Activated naive CD8-positive, alpha-beta T cell treated with anti-CD3 and anti-CD28 coated beads, Interleukin-2, amount 10 ng/mL, durations not matched to agents 7 days and 5 days (primary cell): ENCODE results near the gene TSPAN7. TPM values are rescaled to one million over a fixed set of nuclear protein-coding genes. Genes with fewer than 3 reads are reported as not detected.

Experiments
- ATAC-seq: fragments of 150-1000 bp; cut with Tn5 transposase; one replicate; pipeline ENCODE4 v1.10.0; 2021; ENCODE audit warnings: low read depth, moderate library complexity
- POLR2A ChIA-PET: fragments of 350-600 bp; sonication (Branson Sonifier 250); formaldehyde crosslinking; loops from one replicate; lab custom pipeline; 2021; ENCODE audit warnings: antibody characterized with exemption; lab: Charles Lee
- DNase-seq: peaks from one replicate; pipeline ENCODE4 v3.0.0; 2021
- H3K27ac Mint-ChIP-seq: one replicate; pipeline ENCODE4 v1.8.0; 2022; ENCODE audit warnings: mild to moderate bottlenecking, mixed read lengths
- H3K27me3 Mint-ChIP-seq: one replicate; pipeline ENCODE4 v1.8.0; 2022; ENCODE audit warnings: mild to moderate bottlenecking, moderate library complexity, mixed read lengths
- H3K36me3 Mint-ChIP-seq: one replicate; pipeline ENCODE4 v1.8.0; 2021; ENCODE audit warnings: mild to moderate bottlenecking, mixed read lengths
- H3K4me1 Mint-ChIP-seq: one replicate; pipeline ENCODE4 v1.8.0; 2021; ENCODE audit warnings: mixed read lengths
- H3K4me3 Mint-ChIP-seq: one replicate; pipeline ENCODE4 v1.8.0; 2022; ENCODE audit warnings: mild to moderate bottlenecking, moderate library complexity, mixed read lengths
- H3K9me3 Mint-ChIP-seq: one replicate; pipeline ENCODE4 v1.8.0; 2021; ENCODE audit warnings: mixed read lengths
- total RNA-seq, 2 experiments: library from RNA; stranded (reverse); gene quantifications; one replicate each; pipeline ENCODE4 v1.2.3, GENCODE V29; 2021

TSPAN7 gene
- total RNA-seq, 2 experiments from 2014 or later = not detected

DNA sequence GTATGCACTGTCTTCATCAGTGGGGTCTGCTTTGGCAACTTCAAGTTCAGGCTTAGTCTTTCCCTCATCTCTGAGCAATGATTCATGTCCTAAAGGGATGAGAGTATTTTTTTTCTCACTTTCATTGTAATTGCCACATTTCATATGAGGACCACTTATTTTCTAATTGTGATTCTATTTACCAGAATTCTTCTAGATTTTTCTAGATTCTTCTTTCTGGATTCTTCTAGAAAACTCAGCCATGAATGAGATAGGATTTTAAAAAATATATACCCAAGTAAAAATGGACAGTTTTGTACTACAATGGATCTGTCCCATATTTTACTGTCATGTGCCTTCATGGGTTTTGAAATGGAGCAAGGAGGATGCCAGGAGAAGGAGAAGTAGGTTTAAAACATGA lies 78.4 kb downstream of the TSPAN7 start:
- ATAC-seq = no peak
- Mint-ChIP-seq H3K4me3 (no peak overlapping the region), H3K27ac (no peak overlapping the region), H3K9me3 (no peaks in the 10 kb centered on the region), H3K27me3 (peaks cover 3% of the 10 kb centered on the region), H3K4me1 (peaks cover 6% of the 10 kb centered on the region), H3K36me3 (peaks cover 2% of the 10 kb centered on the region)
- POLR2A ChIA-PET = no interaction called here
- no peak for DNase-seq

DNA sequence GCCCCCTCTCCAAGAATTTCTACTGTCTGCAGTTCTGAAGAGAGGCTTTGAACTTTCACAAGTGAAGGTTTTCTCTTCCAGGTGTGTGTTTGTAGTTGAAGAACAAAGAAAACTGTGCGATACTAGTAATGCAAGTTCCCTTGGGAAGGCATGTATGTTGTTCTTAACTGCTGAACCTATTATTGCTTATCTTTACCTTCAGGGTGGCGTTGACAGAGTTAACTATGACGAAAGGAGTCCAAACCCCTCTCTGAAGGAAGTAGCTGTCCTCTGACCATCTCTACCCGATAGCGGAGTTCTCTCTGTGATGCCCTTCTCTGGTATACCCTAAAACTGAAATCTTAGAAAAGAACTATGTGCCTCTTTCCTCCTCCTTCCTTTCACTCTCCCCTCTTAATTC lies 79.9 kb downstream of the TSPAN7 start:
- no peak for ATAC-seq

DNA sequence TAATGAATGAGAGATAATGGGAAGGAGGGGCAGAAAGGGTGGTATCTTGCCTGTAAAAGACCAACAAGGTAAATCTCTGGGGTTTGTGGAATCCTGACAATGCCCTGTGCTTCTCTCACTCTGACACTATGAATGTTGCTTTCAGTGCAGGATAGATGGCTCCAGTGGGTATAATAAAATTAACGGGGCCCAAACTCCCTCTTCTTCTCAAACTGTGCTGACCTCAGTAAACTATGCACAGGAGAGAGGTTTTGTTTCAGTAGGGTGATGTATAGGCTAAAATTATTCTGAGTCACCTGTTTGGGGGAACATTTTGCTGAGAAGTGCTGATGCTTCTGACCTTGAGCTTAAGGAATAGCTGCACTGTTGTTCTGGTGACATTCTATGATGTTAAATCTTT lies 82.6 kb downstream of the TSPAN7 start:
- no peak for DNase-seq
- POLR2A ChIA-PET = no interaction called here
- no peak overlapping the region for H3K27ac Mint-ChIP-seq
- no peak for ATAC-seq
- H3K4me1 Mint-ChIP-seq = peaks cover 3% of the 10 kb centered on the region
- H3K9me3 Mint-ChIP-seq = no peaks in the 10 kb centered on the region
- no peaks in the 10 kb centered on the region for H3K36me3 Mint-ChIP-seq
- H3K27me3 Mint-ChIP-seq = peaks cover 5% of the 10 kb centered on the region
- H3K4me3 Mint-ChIP-seq = no peak overlapping the region

More for the DNA sequence above, 79.9 kb downstream of the TSPAN7 start:
- Mint-ChIP-seq H3K27me3 (peaks cover 5% of the 10 kb centered on the region), H3K36me3 (no peaks in the 10 kb centered on the region), H3K4me1 (peaks cover 2% of the 10 kb centered on the region), H3K4me3 (no peak overlapping the region), H3K9me3 (no peaks in the 10 kb centered on the region), H3K27ac (no peak overlapping the region)
- no peak for DNase-seq
- POLR2A ChIA-PET = no interaction called here

DNA sequence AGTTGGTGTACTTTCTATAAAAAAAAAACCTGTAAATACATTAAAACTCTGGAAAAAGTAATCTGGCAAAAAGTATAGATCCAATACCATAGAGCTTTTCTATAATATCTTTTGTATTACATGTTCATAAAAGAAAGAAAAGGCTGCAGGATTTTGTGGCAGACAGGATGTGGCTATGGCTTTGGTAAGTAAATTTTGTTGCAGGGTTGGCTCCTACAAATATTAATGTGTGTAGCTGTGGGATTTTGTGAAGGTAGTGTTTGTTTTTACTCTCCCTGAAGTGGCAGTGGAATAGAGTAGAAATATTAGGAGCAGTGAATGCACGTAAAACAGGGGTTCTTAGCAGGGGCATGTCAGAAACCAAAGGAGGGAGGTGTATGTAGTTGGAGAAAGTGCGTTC lies 84.8 kb downstream of the TSPAN7 start:
- Mint-ChIP-seq H3K9me3 (no peaks in the 10 kb centered on the region), H3K27ac (no peak overlapping the region)
- POLR2A ChIA-PET = no interaction called here

DNA sequence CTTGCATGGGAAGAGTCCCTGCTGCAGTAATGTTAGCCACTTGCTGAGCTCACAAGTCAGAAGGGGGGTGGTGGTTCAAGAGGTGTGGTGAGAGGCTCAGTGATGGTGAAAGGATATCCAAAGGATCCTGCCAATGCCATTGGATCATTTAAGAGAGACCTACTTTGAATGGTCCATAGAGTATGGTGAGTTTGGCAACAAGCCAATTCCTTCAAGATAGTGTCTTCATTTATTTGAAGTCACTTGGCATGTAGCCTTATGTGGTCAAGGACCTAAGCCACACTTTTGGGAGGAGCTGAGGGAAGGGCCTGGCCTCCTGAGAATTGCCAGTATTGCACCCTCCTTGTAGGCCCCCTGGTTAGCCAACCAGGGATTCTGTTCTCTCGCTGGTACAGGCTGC lies 87.9 kb downstream of the TSPAN7 start:
- Mint-ChIP-seq H3K27ac (no peak overlapping the region), H3K36me3 (no peaks in the 10 kb centered on the region), H3K9me3 (no peaks in the 10 kb centered on the region), H3K27me3 (peaks cover 2% of the 10 kb centered on the region), H3K4me3 (no peak overlapping the region), H3K4me1 (peaks cover 3% of the 10 kb centered on the region)
- DNase-seq (no peak), ATAC-seq (no peak)
- POLR2A ChIA-PET = no interaction called here

More for the DNA sequence above, 84.8 kb downstream of the TSPAN7 start:
- H3K4me3 Mint-ChIP-seq = no peak overlapping the region
- ATAC-seq (no peak), DNase-seq (no peak)
- peaks cover 3% of the 10 kb centered on the region for H3K4me1 Mint-ChIP-seq
- H3K27me3 Mint-ChIP-seq = peaks cover 5% of the 10 kb centered on the region
- no peaks in the 10 kb centered on the region for H3K36me3 Mint-ChIP-seq

DNA sequence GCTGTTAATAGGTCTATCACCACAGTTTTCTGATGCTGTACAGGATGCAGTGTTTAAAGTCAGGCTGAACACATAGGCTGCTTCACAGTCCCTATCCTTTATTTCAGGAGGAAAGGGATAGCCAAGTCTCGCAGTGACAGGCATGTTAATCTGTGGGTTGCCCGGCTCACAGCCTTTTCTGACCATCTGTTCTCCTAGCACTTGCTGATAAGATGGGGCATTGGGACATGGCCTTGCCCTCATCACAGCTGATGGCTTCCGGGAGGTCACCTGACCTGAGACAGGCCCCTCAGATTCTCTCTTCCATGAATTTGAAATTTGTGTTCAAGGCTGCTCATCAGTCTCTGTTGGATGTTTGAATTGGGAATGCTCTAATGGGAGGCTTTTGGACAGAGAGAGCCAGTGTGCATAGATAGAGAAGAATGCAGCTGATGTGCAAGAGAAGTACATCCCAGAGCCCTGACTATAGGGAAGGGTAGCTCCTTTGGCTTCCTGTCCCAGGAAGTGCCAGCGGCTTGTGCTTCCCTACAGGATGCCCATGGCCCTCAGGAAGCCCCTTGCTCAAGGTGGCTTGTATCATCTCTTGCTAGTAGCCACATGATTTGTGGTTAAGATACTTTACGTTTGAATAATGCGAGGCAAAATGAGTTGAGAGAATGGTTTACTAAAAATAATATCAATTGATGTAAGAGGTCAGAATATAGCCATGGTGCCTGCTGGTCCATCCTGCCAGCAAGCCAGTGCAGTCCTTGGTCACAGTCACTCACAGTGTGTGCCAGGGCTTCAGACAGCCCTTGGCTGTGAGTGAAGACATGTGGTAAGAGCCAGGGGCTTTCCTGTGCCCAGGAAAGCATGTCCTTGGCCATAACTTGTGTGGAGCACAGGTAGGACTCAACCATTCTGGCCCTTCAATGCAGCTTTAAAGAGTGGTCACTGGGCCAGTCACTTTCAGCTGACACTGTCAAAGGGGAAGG lies 88.6 kb downstream of the TSPAN7 start:
- POLR2A ChIA-PET = no interaction called here
- Mint-ChIP-seq H3K36me3 (no peaks in the 10 kb centered on the region), H3K9me3 (no peaks in the 10 kb centered on the region), H3K4me3 (no peak overlapping the region), H3K4me1 (peaks cover 3% of the 10 kb centered on the region), H3K27me3 (peaks cover 2% of the 10 kb centered on the region), H3K27ac (no peak overlapping the region)
- no peak for DNase-seq
- ATAC-seq = no peak

DNA sequence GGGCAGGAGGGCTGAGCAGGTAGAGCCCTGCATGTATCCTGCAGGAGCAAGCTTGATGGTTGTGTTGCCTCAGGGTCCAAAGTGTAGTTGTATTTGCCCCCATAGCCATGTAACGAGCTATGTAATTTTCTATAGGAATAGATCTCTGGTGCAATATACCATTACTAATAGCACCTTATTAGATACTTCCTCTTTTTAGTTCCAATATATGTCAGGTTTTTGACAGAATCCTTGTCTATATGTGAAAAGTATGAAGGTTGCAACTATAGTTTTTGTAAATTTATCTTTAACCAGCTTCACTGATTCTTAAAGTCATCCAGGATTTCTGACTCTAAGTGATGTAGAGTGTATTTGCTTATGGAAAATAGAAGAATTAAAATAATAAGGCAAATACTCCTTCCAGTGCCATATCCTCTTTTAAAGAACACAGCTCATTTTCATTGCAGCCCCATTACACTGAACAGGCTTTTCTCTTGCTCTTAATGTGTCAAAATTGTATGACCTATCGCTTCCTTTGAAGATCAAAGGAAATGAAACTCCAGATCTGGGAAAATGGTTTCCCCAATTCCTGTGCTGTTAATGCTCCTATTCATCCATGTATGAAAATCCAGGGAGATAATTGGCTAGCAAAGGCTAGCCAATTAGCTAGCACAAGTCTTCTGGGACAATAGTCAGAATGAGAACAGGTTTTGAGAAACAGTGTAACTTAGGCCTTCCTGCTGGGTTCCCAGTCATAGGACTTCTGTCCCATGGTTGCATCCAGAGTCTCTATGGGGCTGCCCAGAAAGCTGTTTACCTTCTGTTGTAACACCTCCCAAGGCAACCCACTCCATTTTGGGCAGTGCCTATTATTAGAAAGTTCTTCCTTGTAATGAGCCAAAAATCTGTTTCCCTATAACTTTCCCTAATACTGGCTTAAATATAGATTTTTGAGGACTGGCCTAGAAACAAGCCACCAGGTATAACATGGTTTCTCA lies 90.6 kb downstream of the TSPAN7 start:
- Mint-ChIP-seq H3K9me3 (no peaks in the 10 kb centered on the region), H3K27ac (no peak overlapping the region), H3K4me3 (no peak overlapping the region), H3K4me1 (no peaks in the 10 kb centered on the region), H3K36me3 (no peaks in the 10 kb centered on the region), H3K27me3 (no peaks in the 10 kb centered on the region)
- ATAC-seq (no peak), DNase-seq (no peak)
- POLR2A ChIA-PET = no interaction called here

DNA sequence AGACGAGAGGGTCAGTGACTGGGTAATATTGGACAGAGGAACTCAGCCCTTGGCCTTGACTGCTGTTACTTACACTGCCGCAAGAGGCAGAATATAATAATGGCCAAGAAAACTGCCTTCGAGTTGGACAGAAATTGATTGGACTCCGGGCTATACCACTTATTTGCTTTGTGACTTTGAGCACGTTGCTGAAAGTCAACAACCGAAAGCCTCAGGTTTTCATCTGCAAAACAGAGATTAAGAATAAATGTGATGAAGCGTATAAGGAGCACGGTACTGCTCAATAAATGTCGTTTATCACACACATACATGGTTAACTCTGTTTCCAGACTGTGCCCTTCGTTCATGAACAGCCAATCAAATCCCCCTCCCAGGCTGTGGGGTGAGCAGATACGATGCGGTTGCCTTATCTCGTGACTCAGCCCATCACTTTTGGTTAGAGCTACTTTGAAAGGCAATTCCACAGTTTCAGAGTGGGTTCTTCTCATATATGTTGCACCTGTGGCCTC lies 91.6 kb downstream of the TSPAN7 start:
- ATAC-seq = no peak
- Mint-ChIP-seq H3K27me3 (no peaks in the 10 kb centered on the region), H3K4me3 (no peak overlapping the region), H3K27ac (no peak overlapping the region), H3K4me1 (no peaks in the 10 kb centered on the region), H3K36me3 (no peaks in the 10 kb centered on the region), H3K9me3 (no peaks in the 10 kb centered on the region)
- POLR2A ChIA-PET = no interaction called here
- DNase-seq = no peak

DNA sequence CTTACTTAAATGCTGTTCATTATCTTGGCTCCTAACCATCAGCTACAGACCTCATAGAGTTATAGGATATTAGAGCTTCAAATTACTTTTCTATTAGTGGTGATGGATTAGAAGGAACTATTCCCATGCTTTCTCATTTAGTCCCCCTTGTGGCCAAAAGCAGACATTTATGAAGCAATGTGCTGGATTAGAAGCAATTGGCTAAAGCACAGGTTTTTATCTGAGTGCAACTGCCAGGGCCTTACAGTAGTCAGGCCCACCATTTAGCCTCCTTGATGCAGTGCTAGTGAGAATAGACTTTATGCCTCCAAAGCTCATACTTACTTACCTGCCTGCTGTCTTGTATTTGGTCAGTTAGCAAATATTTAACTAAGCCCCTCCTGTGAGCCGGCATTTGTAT lies 93.0 kb downstream of the TSPAN7 start:
- DNase-seq (no peak), ATAC-seq (no peak)
- no peaks in the 10 kb centered on the region for H3K9me3 Mint-ChIP-seq
- POLR2A ChIA-PET = no interaction called here
- H3K36me3 Mint-ChIP-seq = no peaks in the 10 kb centered on the region
- H3K4me1 Mint-ChIP-seq = no peaks in the 10 kb centered on the region
- H3K27me3 Mint-ChIP-seq = no peaks in the 10 kb centered on the region
- H3K4me3 Mint-ChIP-seq = no peak overlapping the region
- no peak overlapping the region for H3K27ac Mint-ChIP-seq

DNA sequence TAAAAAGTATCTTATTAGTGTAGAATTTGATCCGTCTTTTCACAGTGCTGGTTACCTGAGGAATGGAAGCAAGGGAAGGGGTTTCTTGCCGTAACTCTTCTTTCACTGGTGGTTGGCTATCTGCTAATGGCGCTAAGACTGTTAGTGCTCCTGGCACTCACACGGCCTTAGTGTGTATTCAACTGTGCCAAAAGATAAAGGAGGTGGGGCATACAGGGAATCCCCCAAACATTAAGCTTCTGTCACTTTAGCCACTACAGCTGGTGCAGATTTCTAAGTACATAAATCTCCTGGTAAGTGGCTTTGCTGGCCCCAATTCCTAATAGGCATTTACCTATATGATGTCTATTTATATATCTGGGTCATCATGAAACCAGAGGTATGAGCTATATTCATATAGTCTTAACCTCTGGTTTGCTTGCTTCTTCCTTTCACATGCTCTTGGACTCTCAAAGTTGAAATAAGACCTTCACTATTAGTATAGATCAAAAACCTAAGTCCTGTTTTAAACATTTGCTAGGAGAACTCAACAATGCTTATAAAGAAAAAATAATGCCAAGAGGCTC lies 95.1 kb downstream of the TSPAN7 start:
- Mint-ChIP-seq H3K36me3 (no peaks in the 10 kb centered on the region), H3K27me3 (no peaks in the 10 kb centered on the region), H3K9me3 (no peaks in the 10 kb centered on the region), H3K27ac (no peak overlapping the region), H3K4me1 (no peaks in the 10 kb centered on the region), H3K4me3 (no peak overlapping the region)
- POLR2A ChIA-PET = no interaction called here
- ATAC-seq (no peak), DNase-seq (no peak)

DNA sequence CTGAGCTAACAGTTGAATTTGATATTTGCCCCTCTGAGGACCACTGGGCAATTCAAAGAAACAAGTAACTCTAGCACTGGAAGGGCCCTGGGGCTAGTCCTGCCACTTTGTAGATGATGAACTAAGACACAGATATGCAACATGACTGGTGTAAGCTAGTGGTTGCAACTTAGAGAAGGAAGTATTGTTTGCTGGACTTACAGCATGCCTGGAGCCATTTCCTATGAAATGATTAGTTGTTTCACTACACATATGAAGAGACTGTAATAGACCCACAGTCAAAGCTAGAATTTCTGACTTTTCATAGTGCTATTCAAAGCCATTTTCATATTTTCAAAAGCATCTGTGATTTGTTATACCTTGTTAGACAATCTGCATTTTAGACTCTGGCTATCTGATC lies 96.2 kb downstream of the TSPAN7 start:
- ATAC-seq (no peak), DNase-seq (no peak)
- POLR2A ChIA-PET = no interaction called here
- Mint-ChIP-seq H3K27me3 (peaks cover 2% of the 10 kb centered on the region), H3K27ac (no peak overlapping the region), H3K4me1 (no peaks in the 10 kb centered on the region), H3K9me3 (no peaks in the 10 kb centered on the region), H3K4me3 (no peak overlapping the region), H3K36me3 (no peaks in the 10 kb centered on the region)

DNA sequence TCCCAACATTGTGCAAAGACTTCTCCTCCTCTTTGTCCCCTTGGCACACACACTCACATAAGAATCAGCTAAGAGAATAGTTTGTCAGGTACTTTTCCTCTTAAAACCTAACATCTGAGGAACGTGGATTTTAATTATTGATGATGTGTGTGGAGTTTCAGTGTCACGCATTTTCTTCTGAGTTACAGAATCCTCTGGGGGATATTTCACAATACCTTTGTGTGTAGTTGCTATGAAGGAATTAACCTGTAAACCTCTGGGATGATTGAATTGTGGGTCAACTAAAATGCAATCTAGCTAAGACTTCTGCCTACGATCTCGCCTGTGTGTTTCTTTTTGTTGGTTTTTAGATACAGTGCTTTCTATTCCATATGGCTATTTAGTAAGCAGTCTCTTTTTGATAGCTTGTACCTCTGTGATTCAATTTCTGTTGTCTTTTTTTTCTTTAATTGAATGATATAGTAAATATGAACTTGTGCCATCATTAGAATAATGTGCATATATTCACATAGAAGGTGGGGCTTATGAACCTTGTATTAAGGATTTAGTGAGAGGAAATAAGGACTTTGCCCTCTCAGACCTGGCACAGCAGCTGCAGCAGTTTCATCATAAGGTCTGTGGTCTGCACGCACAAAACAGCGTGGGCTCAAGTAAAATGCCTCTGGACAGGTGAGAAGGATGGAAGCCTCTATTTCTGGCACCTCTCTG lies 99.2 kb downstream of the TSPAN7 start:
- H3K36me3 Mint-ChIP-seq = no peaks in the 10 kb centered on the region
- no peak for ATAC-seq
- H3K4me1 Mint-ChIP-seq = no peaks in the 10 kb centered on the region
- no peak overlapping the region for H3K27ac Mint-ChIP-seq
- H3K4me3 Mint-ChIP-seq = no peak overlapping the region
- H3K9me3 Mint-ChIP-seq = no peaks in the 10 kb centered on the region
- DNase-seq = no peak
- POLR2A ChIA-PET = no interaction called here
- H3K27me3 Mint-ChIP-seq = peaks cover 2% of the 10 kb centered on the region

DNA sequence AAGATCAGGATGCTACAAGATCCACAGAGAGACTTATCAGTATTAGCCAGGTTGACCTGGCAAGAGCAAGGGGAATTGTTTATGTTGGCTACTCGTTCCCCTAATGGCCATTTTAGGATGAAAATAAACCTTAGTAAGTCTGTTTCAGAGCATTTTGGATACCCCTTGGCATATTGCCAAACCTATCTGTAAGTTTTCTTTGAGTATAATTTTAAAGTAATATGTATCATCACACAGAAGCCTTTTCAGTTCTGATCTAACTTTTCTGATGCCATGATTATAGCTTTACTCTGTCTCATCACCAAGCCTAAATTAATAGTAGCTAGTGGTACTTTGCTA lies 99.7 kb downstream of the TSPAN7 start:
- no peak overlapping the region for H3K4me3 Mint-ChIP-seq
- H3K27ac Mint-ChIP-seq = no peak overlapping the region
- ATAC-seq (no peak), DNase-seq (no peak)
- no peaks in the 10 kb centered on the region for H3K9me3 Mint-ChIP-seq
- no peaks in the 10 kb centered on the region for H3K36me3 Mint-ChIP-seq
- POLR2A ChIA-PET = no interaction called here
- H3K4me1 Mint-ChIP-seq = no peaks in the 10 kb centered on the region
- H3K27me3 Mint-ChIP-seq = peaks cover 2% of the 10 kb centered on the region
